GM12878 (cell line): Measurements from ENCODE around the gene LIN52. TPM values are rescaled to one million over a fixed set of nuclear protein-coding genes. Genes with fewer than 3 reads are reported as not detected.

Experiments
- ATAC-seq: fragments of 200-7000 bp; cut with Tn5 transposase; 3 replicates; pipeline ENCODE4 v1.9.1; 2020; ENCODE audit warnings: mild to moderate bottlenecking, moderate library complexity
- BruUV-seq: library from RNA; stranded (reverse); fragments of 400-500 nt; replicated peaks from 2 replicates; lab custom pipeline; 2021; lab: Mats Ljungman, UMichigan
- CTCF ChIA-PET: fragments of 300-600 bp; sonication (Branson Sonifier 250); formaldehyde crosslinking; extraction: SDS; loops from one replicate; lab custom pipeline; 2021; ENCODE audit warnings: inconsistent platforms; lab: Yijun Ruan, JAX
- POLR2A ChIA-PET: fragments of 350-600 bp; formaldehyde crosslinking; extraction: SDS; loops from one replicate; lab custom pipeline; 2021; ENCODE audit warnings: inconsistent platforms; lab: Charles Lee
- RAD21 ChIA-PET: fragments of 300-600 bp; sonication (Branson Sonifier 250); formaldehyde crosslinking; loops from one replicate; lab custom pipeline; 2023; ENCODE audit warnings: antibody characterized with exemption; ENCODE audit not compliant: unreplicated experiment; lab: Charles Lee
- SMC1A ChIA-PET: fragments of 300-600 bp; sonication (Branson Sonifier 250); formaldehyde crosslinking; loops from one replicate; lab custom pipeline; 2023; ENCODE audit not compliant: unreplicated experiment, uncharacterized antibody; lab: Charles Lee
- DNase-seq: peaks from one replicate; pipeline ENCODE4 v3.0.0-alpha.2; 2011; ENCODE audit warnings: low read depth, low spot score
- FAIRE-seq: peaks from 3 replicates; lab custom pipeline; 2011; peaks lifted over from hg19 to GRCh38; lab: Jason Lieb, UNC
- H2AFZ ChIP-seq: 2 replicates; pipeline ENCODE4 v1.6.0; 2011; ENCODE audit warnings: low read depth, low read length, control low read depth; ENCODE audit not compliant: control insufficient read depth
- H3K27ac ChIP-seq: 2 replicates; pipeline ENCODE4 v1.5.1; 2011; ENCODE audit warnings: control low read depth; ENCODE audit not compliant: control insufficient read depth, insufficient read depth
- H3K27me3 ChIP-seq, 2 experiments: replicated peaks in 1 of 2; 2 replicates each; pipeline versions ENCODE4 v1.6.0 to v1.6.1; 2011; ENCODE audit warnings: low read length in 1 of 2; ENCODE audit not compliant: control insufficient read depth in 2 of 2, insufficient read depth in 2 of 2
- H3K36me3 ChIP-seq, 2 experiments: 2 replicates each; pipeline ENCODE4 v1.5.1; 2011; ENCODE audit warnings: low read length in 1 of 2; ENCODE audit not compliant: control insufficient read depth in 2 of 2, insufficient read depth in 2 of 2
- H3K4me1 ChIP-seq: 2 replicates; pipeline ENCODE4 v1.6.1; 2011; ENCODE audit warnings: mild to moderate bottlenecking, low read length, moderate library complexity, mixed read lengths; ENCODE audit not compliant: control insufficient read depth, insufficient read depth
- H3K4me2 ChIP-seq: 2 replicates; pipeline ENCODE4 v1.6.0; 2011; ENCODE audit warnings: control low read depth; ENCODE audit not compliant: control insufficient read depth, insufficient read depth
- H3K4me3 ChIP-seq: fragments of 200-600 bp; sonication (generic); 2 replicates; pipeline ENCODE4 v1.5.1; 2016
- H3K79me2 ChIP-seq: 2 replicates; pipeline ENCODE4 v1.6.0; 2011; ENCODE audit warnings: low read length; ENCODE audit not compliant: control insufficient read depth, insufficient read depth
- H3K9ac ChIP-seq: 2 replicates; pipeline ENCODE4 v1.8.0; 2011; ENCODE audit warnings: low read length, control low read depth, mixed read lengths; ENCODE audit not compliant: control insufficient read depth, insufficient read depth
- H3K9me3 ChIP-seq: replicated peaks from 3 replicates; pipeline ENCODE4 v1.5.1; 2011; ENCODE audit warnings: mild to moderate bottlenecking, low read length; ENCODE audit not compliant: control insufficient read depth, insufficient read depth
- H4K20me1 ChIP-seq: 2 replicates; pipeline ENCODE4 v1.6.0; 2011; ENCODE audit not compliant: control insufficient read depth, insufficient read depth
- CBX5 ChIP-seq: sonication (generic); IDR thresholded peaks from 2 replicates; pipeline ENCODE4 v1.6.1; 2016; ENCODE audit warnings: low read depth, moderate library complexity, mild to moderate bottlenecking, inconsistent platforms
- EGR1 ChIP-seq, 2 experiments: IDR thresholded peaks; 1 replicate in 1 of 2; 2 replicates in 1 of 2; pipeline ENCODE4 v1.6.1; 2011 to 2012; ENCODE audit warnings: low read depth in 2 of 2, low read length in 2 of 2, borderline replicate concordance in 1 of 2, mild to moderate bottlenecking in 1 of 2, moderate library complexity in 1 of 2
- NRF1 ChIP-seq: conservative IDR thresholded peaks from 2 replicates; pipeline ENCODE4 v1.6.1; 2011; ENCODE audit warnings: mild to moderate bottlenecking, low read depth, low read length, improper control_type of control experiment
- PML ChIP-seq: IDR thresholded peaks from 2 replicates; pipeline ENCODE4 v1.6.1; 2012; ENCODE audit warnings: low read length, inconsistent platforms
- SP1 ChIP-seq: IDR thresholded peaks from one replicate; pipeline ENCODE4 v1.6.1; 2011; ENCODE audit warnings: low read depth, low read length
- SRF ChIP-seq, 2 experiments: IDR thresholded peaks; 2 replicates each; pipeline ENCODE4 v1.6.1; 2011; ENCODE audit warnings: low read depth in 2 of 2, low read length in 2 of 2, mild to moderate bottlenecking in 1 of 2, moderate library complexity in 1 of 2
- WGBS: methylation state at CpG from one replicate; pipeline ENCODE4 v1.1.6; 2016; ENCODE audit warnings: low lambda C conversion rate; ENCODE audit not compliant: insufficient replicate concordance, insufficient coverage; ENCODE audit errors: missing lambda C conversion rate; 5-methylcytosine and 5-hydroxymethylcytosine counted together
- in situ Hi-C: fragments of 300-500 bp; cut with MboI; formaldehyde crosslinking; loops from 9 replicates; pipeline ENCODE4 v1.14.3; 2018; ENCODE audit warnings: mixed read lengths
- intact Hi-C: fragments of 100-400 bp; cut with micrococcal nuclease; formaldehyde crosslinking; loops from one replicate; pipeline ENCODE4 v1.14.2; 2022; ENCODE audit not compliant: unreplicated experiment
- polyA plus RNA-seq, 11 experiments: library from polyadenylated mRNA; depleted of rRNA in 4 of 11; unstranded in 6 of 11; stranded (reverse) in 5 of 11; fragments of >200 nt; fragmentation: Nextera tagmentation in 4 of 11; fragmentation: Illumina TruSeq in 1 of 11; extraction: Ambion mirVana in 4 of 11; extraction: Trizol in 1 of 11; gene quantifications; 1 replicate in 1 of 11; 2 replicates in 10 of 11; pipeline versions ENCODE4 v1.2.1 to v1.2.3, GENCODE V29; 2011 to 2016; ENCODE audit warnings: inconsistent platforms in 2 of 11, missing spikeins in 2 of 11, low read depth in 1 of 11
- total RNA-seq, 4 experiments: library from RNA; depleted of rRNA in 3 of 4; stranded (reverse); fragments of >200 nt in 3 of 4; fragmentation: Illumina TruSeq in 1 of 4; extraction: Trizol in 1 of 4; gene quantifications; 2 replicates each; pipeline versions ENCODE4 v1.2.1 to v1.2.3, GENCODE V29; 2013 to 2021
- TF ChIP-seq, protein P1 (sequence below): fragments of 450-650 bp; IDR thresholded peaks from 2 replicates; pipeline ENCODE4 v1.6.1; 2017; ENCODE audit warnings: low read depth, mild to moderate bottlenecking, moderate library complexity

LIN52 gene
- total and polyA plus RNA-seq, 10 of the 15 experiments (the other 5 are each of a cell fraction or from before 2014, with no cell fraction given): 13.3 to 30.9 (median 19.9) TPM

- FAIRE-seq (no peak), DNase-seq (no peak), ATAC-seq (no peak)
- Histone ChIP-seq H3K9me3 (no peaks in the 10 kb centered on the region), H3K9ac (no peak overlapping the region), H3K27me3 (no peaks in the 10 kb centered on the region), H3K79me2 (no peaks in the 10 kb centered on the region), H3K4me3 (no peak overlapping the region), H3K4me1 (no peaks in the 10 kb centered on the region), H4K20me1 (no peaks in the 10 kb centered on the region), H2AFZ (no peak overlapping the region), H3K27ac (no peak overlapping the region), H3K4me2 (no peak overlapping the region), H3K36me3 (peaks cover 0 to 2% of the 10 kb centered on the region in 2 experiments; a peak in 2 of 4 replicates)
- WGBS: 100% methylated on average over 1 of the region's 1 CpG
- ChIA-PET SMC1A (interaction anchor here (1.1 kb wide), 1 partner anchor 10 kb away, joined by 3 read pairs; no protein-coding TSS in a partner anchor), RAD21 (no interaction called here), CTCF (interaction anchor here (0.6 to 1.6 kb wide), 3 partner anchors 15 to 142 kb away, joined by 3 to 5 read pairs (median 3); no protein-coding TSS in a partner anchor), POLR2A (no interaction called here)
- TF ChIP-seq, protein P1, sequence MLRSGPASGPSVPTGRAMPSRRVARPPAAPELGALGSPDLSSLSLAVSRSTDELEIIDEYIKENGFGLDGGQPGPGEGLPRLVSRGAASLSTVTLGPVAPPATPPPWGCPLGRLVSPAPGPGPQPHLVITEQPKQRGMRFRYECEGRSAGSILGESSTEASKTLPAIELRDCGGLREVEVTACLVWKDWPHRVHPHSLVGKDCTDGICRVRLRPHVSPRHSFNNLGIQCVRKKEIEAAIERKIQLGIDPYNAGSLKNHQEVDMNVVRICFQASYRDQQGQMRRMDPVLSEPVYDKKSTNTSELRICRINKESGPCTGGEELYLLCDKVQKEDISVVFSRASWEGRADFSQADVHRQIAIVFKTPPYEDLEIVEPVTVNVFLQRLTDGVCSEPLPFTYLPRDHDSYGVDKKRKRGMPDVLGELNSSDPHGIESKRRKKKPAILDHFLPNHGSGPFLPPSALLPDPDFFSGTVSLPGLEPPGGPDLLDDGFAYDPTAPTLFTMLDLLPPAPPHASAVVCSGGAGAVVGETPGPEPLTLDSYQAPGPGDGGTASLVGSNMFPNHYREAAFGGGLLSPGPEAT: no peak
- TF ChIP-seq PML (no peak), CBX5 (no peak), EGR1 (IDR thresholded peaks at IDR 0.05; ENCODE audit: borderline replicate concordance in 1 of 2, low read depth in 2 of 2, low read length in 2 of 2) (no peak), SP1 (no peak), SRF (IDR thresholded peaks at IDR 0.05; ENCODE audit: low read depth in 2 of 2, low read length in 2 of 2) (no peak), NRF1 (no peak)
- in situ Hi-C loops: loop anchor here (5.0 kb wide), 1 partner anchor 143 kb away; no protein-coding TSS in a partner anchor
- BruUV-seq: no TSS peak
- intact Hi-C loops: no loop called here
Measured at GRCh38 chr14:74109369-74109768, 24.6 kb downstream of the LIN52 start.
